Jurkat, Clone E6-1 (cell line): ENCODE results near the gene RPS6KA4. TPM values are rescaled to one million over a fixed set of nuclear protein-coding genes. Genes with fewer than 3 reads are reported as not detected.
"Not testable (repeated sequence)": the region's sequence is repeated elsewhere in the genome, so short reads cannot be mapped to it uniquely, and the experiment has no call there.

Experiments used
- DNase-seq: peaks from one replicate; pipeline ENCODE4 v3.0.0-alpha.2; 2011; ENCODE audit warnings: low read depth, low spot score
- H3K4me3 ChIP-seq: 2 replicates; pipeline ENCODE4 v1.5.1; 2011; ENCODE audit warnings: mild to moderate bottlenecking, low read length, control low read depth, moderate library complexity
- polyA plus RNA-seq: library from polyadenylated mRNA; unstranded; fragments of >200 nt; gene quantifications from one replicate; pipeline ENCODE4 v1.2.1, GENCODE V29; 2012; ENCODE audit warnings: missing spikeins; ENCODE audit not compliant: insufficient read length, insufficient read depth

The RPS6KA4 gene
- polyA plus RNA-seq, result 26.5 TPM

- DNase-seq, result no peak
- H3K4me3 ChIP-seq, result peak within 1 kb of the TSS; percentile 83
Observed at GRCh38 chr11:64358907-64359711, at the start of gene RPS6KA4. TSS of gene RPS6KA4 (plus strand) at chr11:64359162. CDS start at chr11:64359236, 74 bp downstream.

DNA sequence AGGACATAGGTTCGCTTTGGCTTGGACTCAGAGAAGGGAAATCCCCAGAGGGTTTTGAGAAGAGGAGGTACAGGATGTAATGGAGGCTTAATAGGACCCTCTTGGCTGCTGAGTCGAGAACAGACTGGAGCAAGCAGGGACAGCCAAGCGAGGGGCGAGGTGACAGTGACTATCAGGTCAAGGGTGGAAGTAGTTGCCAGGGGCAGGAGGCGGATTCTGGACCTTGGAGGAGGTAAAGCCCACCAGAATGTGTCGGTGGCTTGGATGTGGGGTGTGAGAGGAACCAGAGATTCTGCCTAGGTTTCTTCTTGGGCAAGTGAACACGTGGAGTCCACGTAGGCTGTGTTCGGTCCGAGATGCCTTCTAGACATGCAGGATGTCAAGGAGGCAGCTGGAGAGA lies 46.0 kb upstream of the RPS6KA4 start:
- H3K4me3 ChIP-seq, result no peak overlapping the region
- DNase-seq, result no peak

DNA sequence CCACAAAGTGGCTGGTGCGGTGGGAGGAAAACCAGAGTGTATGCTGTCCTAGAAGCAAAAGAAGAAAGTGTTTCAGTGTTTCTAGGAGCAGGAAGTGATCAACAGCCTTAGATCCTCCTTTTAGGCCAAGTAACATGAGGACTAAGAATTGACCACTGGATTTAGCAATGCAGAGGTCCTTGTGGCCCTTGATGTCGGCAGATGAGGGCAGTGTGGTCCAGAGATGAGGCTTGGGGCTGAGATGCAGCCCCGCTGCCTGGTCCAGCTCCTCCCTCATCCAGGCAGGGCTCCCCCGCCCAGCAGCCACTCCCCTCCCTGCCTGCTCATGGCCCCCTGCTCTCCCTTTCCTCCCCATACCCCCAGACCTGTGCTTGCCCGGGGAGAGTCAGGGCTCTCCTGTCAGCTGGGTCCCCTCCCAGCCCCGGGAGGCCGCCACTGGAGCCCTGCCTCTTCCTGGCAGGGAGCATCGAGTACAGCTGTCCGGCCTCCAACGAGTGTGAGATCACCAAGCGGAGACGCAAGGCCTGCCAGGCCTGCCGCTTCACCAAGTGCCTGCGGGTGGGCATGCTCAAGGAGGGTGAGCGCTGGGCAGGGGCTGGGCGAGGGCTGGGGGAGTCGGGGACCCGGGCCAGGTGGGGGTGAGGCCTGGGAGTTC lies 45.3 kb upstream of the RPS6KA4 start:
- no peak overlapping the region for H3K4me3 ChIP-seq
- DNase-seq, result no peak

GRCh38 chr11:64314146-64314804 lies 44.7 kb upstream of the RPS6KA4 start:
- no peak for DNase-seq
- H3K4me3 ChIP-seq, result no peak overlapping the region

DNA sequence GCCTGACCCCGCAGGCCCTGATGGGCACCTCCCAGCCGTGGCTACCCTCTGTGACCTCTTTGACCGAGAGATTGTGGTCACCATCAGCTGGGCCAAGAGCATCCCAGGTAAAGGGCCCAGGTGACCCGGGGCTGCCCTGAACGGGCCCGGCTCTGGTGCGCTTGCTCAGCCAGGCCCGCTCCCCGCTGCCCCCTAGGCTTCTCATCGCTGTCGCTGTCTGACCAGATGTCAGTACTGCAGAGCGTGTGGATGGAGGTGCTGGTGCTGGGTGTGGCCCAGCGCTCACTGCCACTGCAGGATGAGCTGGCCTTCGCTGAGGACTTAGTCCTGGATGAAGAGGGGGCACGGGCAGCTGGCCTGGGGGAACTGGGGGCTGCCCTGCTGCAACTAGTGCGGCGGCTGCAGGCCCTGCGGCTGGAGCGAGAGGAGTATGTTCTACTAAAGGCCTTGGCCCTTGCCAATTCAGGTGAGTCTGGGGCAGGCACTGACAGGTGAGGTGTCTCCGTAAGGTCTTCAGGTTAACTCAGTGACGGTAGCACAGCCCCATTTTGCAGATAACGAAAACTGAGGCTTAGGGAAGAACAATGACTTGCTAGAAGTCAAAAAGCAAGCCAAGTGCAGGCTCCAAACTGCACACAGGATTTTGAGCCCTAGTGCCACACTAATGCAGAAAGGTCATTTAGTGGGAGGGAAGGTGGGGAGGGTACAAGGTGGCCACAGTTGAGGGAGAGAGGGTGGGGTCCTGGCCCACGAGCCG lies 44.0 kb upstream of the RPS6KA4 start:
- H3K4me3 ChIP-seq, result no peak overlapping the region

GRCh38 chr11:64315667-64316526 lies 43.1 kb upstream of the RPS6KA4 start:
- peak overlapping the region; percentile 85 for H3K4me3 ChIP-seq
- not testable (repeated sequence) for DNase-seq

More for the DNA sequence above, 44.0 kb upstream of the RPS6KA4 start:
- no peak for DNase-seq

DNA sequence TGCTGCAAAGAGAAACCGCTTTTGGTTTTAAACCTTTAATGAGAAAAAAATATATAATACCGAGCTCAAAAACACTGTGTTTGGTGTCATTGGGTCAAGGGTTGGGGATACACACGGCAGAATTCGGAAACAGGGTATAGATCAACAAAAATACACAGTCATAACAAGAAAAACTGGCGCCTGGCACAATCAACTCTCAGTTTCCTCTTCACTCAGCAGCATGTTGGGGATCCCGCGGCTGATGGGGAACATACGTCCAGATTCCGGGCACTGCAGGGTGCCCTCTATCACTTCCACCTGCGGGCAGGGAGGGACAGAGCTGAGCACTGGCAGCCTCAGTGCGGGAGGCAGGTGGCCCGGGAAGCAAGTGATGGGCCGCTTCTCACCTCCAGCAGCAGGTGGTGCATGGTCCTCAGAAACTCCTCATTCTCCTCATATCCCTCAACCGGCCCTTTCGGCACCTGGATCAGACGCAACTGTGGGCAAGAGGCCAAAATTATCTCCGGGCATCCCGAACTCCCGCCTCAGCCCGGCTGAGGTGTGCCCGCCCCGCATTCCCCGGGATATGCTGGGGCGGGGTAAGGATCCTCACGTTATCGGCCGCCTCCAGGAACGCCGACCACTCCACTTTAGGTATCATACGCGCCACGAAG lies 42.2 kb upstream of the RPS6KA4 start:
- H3K4me3 ChIP-seq, result peak overlapping the region; percentile 85
- no peak for DNase-seq

GRCh38 chr11:64317325-64317960 lies 41.5 kb upstream of the RPS6KA4 start, which contains the start of gene TRMT112:
TSS of gene TRMT112 (minus strand) at chr11:64317559. CDS start at chr11:64317526, 33 bp downstream.
- peak; percentile 100 for DNase-seq
- H3K4me3 ChIP-seq, result peak within 1 kb of the TSS; percentile 85

- peak; percentile 95 for DNase-seq
- peak within 1 kb of the TSS; percentile 85 for H3K4me3 ChIP-seq
Observed at GRCh38 chr11:64317961-64318765, 40.8 kb upstream of the RPS6KA4 start, which contains the start of gene PRDX5. TSS of gene PRDX5 (plus strand) at chr11:64318121. CDS start at chr11:64318216, 95 bp downstream.

DNA sequence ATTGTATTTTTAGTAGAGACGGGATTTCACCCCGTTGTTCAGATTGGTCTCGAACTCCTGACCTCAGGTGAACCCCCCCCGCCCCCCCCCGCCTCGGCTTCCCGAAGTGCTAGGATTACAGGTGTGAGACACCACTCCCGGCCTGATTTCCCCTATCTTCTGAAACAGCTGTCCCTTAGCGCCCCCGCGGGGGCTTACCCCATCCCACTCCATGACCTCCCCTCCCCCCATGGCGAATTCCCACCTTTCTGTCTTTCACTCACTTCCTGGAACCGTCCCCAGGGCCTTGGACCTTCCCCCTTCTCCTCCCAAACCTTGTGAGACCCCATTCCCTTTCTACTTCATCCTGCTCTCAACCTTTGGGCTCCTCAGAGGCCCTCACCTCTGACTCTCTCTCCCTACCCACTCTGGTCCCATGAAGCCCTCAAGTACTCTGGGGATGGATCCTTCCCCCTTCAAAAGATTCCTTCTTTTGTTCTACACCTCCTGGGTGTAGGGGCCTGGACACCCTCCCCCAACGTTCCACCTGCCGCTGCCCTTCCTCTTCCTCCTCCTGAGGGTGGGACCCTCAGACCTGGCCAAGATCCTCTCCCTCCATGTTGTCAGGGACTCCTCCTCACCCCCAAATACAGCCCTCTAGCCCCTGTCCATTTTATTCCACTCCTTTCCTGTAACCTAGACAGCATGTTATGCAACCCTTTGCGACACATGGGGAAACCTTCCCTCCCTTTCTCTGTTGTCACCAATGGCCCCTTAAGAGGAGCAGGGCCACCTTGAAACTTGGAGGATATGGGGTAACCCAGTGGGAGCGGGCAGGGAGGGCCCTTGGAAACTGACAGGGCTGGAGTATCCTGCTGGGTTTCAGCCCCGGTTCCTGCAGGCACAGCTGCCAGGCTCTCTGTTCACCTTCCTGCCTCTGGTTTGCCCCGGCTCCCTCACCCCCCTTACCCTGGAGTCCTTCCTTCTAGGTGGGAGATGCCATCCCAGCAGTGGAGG lies 39.9 kb upstream of the RPS6KA4 start:
- H3K4me3 ChIP-seq, result peak overlapping the region; percentile 85
- DNase-seq, result no peak

GRCh38 chr11:64320556-64320955 lies 38.4 kb upstream of the RPS6KA4 start:
- no peak overlapping the region for H3K4me3 ChIP-seq
- DNase-seq, result no peak

GRCh38 chr11:64321026-64321425 lies 37.9 kb upstream of the RPS6KA4 start:
- no peak overlapping the region for H3K4me3 ChIP-seq
- DNase-seq, result no peak

- H3K4me3 ChIP-seq, result no peak overlapping the region
- no peak for DNase-seq
Observed at GRCh38 chr11:64321533-64321932, 37.4 kb upstream of the RPS6KA4 start.

DNA sequence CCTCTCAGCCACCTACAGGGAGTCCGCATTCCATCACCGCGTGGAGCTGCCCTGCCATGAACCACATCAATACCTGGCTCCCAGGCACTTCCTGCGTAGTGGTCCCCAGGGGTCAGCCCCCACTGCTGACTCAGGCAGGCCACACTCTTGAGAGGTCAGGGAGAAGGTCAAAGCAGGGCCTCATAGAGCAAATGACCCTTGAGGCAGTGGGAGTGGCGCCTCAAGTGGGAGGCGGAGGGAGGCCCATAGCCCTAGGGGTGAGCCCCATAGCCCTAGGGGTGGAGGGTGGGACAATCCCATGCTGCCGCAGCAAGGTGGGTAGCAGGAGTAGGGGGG lies 36.1 kb upstream of the RPS6KA4 start:
- H3K4me3 ChIP-seq, result no peak overlapping the region
- no peak for DNase-seq

GRCh38 chr11:64323373-64323772 lies 35.6 kb upstream of the RPS6KA4 start:
- peak; percentile 70 for DNase-seq

More at GRCh38 chr11:64323373-64323772, 35.6 kb upstream of the RPS6KA4 start:
- H3K4me3 ChIP-seq, result peak overlapping the region; percentile 5; the same call in 1 of the 2 replicates
